ENCODE measurements around the gene TNFAIP1. TPM values are rescaled to one million over a fixed set of nuclear protein-coding genes. Genes with fewer than 3 reads are reported as not detected.

The TNFAIP1 gene
- total RNA-seq, 4 donors from 2014 or later = 24.6 to 38.5 (median 30.4) TPM

GRCh38 chr17:28370035-28370743 is 34.6 kb downstream of the TNFAIP1 start, which contains the start of gene VTN:
Gene VTN (minus strand): TSS chr17:28370307. CDS start chr17:28370203, 104 bp downstream.
- DNase-seq = no peak
- H3K4me3 ChIP-seq = peak within 1 kb of the TSS; percentile 38 to 69 (median 56)
- peaks cover 0 to 3% (median 0%) of the 10 kb centered on the region in 3 donors for H3K36me3 ChIP-seq
- H3K9me3 ChIP-seq = no peaks in the 10 kb centered on the region
- H3K27me3 ChIP-seq = peaks cover 0 to 10% (median 0%) of the 10 kb centered on the region in 4 donors
- intact Hi-C loops (cut with DNase I) = no loop called here
- 0 to 3% methylated on average over 1 to 2 of the region's 8 CpGs for WGBS, 2 donors
- TF ChIP-seq POLR2A (IDR thresholded peaks at IDR 0.05) = no peak
- TF ChIP-seq CTCF (IDR thresholded peaks at IDR 0.05) = no peak
- H3K27ac ChIP-seq = peak within 1 kb of the TSS; percentile 30 to 80 (median 78)
- H3K4me1 ChIP-seq = peaks cover 12 to 36% (median 17%) of the 10 kb centered on the region in 3 donors

GRCh38 chr17:28370744-28371103 is 35.2 kb downstream of the TNFAIP1 start:
- no peaks in the 10 kb centered on the region for H3K9me3 ChIP-seq
- peaks cover 0 to 10% (median 0%) of the 10 kb centered on the region in 4 donors for H3K27me3 ChIP-seq
- H3K4me3 ChIP-seq = peak overlapping the region in 1 of 4 donors; percentile 69
- no peak for DNase-seq
- H3K4me1 ChIP-seq = peaks cover 12 to 36% (median 17%) of the 10 kb centered on the region in 3 donors
- peak overlapping the region; percentile 30 to 80 (median 78) for H3K27ac ChIP-seq
- intact Hi-C loops (cut with DNase I) = no loop called here
- H3K36me3 ChIP-seq = no peaks in the 10 kb centered on the region
- no peak for TF ChIP-seq CTCF (IDR thresholded peaks at IDR 0.05)
- TF ChIP-seq POLR2A (IDR thresholded peaks at IDR 0.05) = no peak
- WGBS, 2 donors = 18 to 56% methylated on average over 1 of the region's 1 CpG

GRCh38 chr17:28371245-28372202 is 36.0 kb downstream of the TNFAIP1 start, which contains the start of gene SARM1:
Gene SARM1 (plus strand): TSS chr17:28371694. CDS start chr17:28372033, 339 bp downstream.
- no peaks in the 10 kb centered on the region for H3K9me3 ChIP-seq
- peak within 1 kb of the TSS; percentile 38 to 69 (median 56) for H3K4me3 ChIP-seq
- 0 to 1% methylated on average over 27 to 38 of the region's 80 CpGs for WGBS, 2 donors
- no peaks in the 10 kb centered on the region for H3K36me3 ChIP-seq
- TF ChIP-seq CTCF (IDR thresholded peaks at IDR 0.05) (no peak), POLR2A (IDR thresholded peaks at IDR 0.05) (no peak)
- peaks cover 0 to 10% (median 0%) of the 10 kb centered on the region in 4 donors for H3K27me3 ChIP-seq
- peaks cover 12 to 36% (median 17%) of the 10 kb centered on the region in 3 donors for H3K4me1 ChIP-seq
- intact Hi-C loops (cut with DNase I) = no loop called here
- peak; percentile 33 for DNase-seq
- H3K27ac ChIP-seq = peak within 1 kb of the TSS; percentile 46 to 80 (median 78)

GRCh38 chr17:28372203-28372944 is 36.8 kb downstream of the TNFAIP1 start:
- H3K27me3 ChIP-seq = peaks cover 0 to 10% (median 0%) of the 10 kb centered on the region in 4 donors
- H3K4me3 ChIP-seq = peak overlapping the region; percentile 38 to 69 (median 56)
- H3K4me1 ChIP-seq = peaks cover 12 to 36% (median 17%) of the 10 kb centered on the region in 3 donors
- intact Hi-C loops (cut with DNase I) = no loop called here
- no peaks in the 10 kb centered on the region for H3K36me3 ChIP-seq
- DNase-seq = no peak
- WGBS, 2 donors = 29 to 70% methylated on average over 6 to 9 of the region's 53 CpGs
- no peak for TF ChIP-seq CTCF (IDR thresholded peaks at IDR 0.05)
- no peak for TF ChIP-seq POLR2A (IDR thresholded peaks at IDR 0.05)
- H3K27ac ChIP-seq = peak overlapping the region in 3 of 4 donors; percentile 46 to 80 (median 78)
- H3K9me3 ChIP-seq = no peaks in the 10 kb centered on the region
